Stimulated activated CD8-positive, alpha-beta memory T cell treated with anti-CD3 and anti-CD28 coated beads, Interleukin-4, amount 100 ng/mL, for 1 hour (primary cell): ENCODE data around the gene NDUFB11.

Experiments used
- DNase-seq, 2 donors: peaks; one replicate each; pipeline ENCODE4 v3.0.0-alpha.2; 2020; ENCODE audit warnings: low read depth in 2 of 2, low spot score in 1 of 2

Gene NDUFB11

GRCh38 chrX:47174846-47175587 is 30.5 kb upstream of the NDUFB11 start:
- no peak for DNase-seq

GRCh38 chrX:47174376-47174775 is 29.9 kb upstream of the NDUFB11 start:
- no peak for DNase-seq

GRCh38 chrX:47172971-47173792 is 28.7 kb upstream of the NDUFB11 start:
- no peak for DNase-seq

- no peak for DNase-seq
Measured at GRCh38 chrX:47172549-47172948, 28.0 kb upstream of the NDUFB11 start.

- no peak for DNase-seq
Measured at GRCh38 chrX:47171996-47172395, 27.5 kb upstream of the NDUFB11 start.

DNA sequence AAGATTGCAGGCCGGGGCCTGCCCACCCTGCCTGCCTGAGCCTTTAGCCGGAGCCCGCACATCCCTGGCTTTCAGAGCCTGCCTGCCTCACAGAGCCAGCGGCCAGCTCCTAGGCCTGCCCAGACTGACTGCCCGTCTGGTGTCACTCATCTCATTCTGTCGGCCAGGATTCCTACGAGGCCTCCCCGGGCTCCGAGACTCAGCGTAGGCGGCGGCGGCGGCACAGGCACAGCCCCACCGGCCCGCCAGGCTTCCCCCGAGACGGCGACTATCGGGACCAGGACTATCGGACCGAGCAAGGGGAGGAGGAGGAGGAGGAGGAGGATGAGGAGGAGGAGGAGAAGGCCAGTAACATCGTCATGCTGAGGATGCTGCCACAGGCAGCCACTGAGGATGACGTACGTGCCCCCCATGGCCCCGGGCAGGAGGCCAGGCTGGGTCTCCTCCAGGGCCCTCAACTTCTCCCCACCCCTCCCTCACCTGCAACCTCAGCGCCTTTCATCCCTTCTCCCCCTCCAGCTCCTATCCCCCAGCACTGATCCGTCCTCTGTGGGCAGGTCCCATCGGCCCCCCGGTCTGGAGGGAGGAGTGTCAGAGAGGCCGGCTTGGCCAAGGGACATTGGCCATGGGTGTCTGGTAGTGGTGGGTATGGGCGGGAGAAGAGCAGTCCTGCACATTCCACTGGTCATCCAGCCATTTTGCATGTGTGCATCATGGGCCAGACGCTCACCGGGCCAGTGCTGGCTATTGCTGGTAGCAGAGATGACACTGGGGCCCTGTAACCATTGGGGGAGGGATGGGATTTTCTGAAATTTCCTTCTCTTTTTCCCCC is 26.6 kb upstream of the NDUFB11 start:
- DNase-seq = no peak

DNA sequence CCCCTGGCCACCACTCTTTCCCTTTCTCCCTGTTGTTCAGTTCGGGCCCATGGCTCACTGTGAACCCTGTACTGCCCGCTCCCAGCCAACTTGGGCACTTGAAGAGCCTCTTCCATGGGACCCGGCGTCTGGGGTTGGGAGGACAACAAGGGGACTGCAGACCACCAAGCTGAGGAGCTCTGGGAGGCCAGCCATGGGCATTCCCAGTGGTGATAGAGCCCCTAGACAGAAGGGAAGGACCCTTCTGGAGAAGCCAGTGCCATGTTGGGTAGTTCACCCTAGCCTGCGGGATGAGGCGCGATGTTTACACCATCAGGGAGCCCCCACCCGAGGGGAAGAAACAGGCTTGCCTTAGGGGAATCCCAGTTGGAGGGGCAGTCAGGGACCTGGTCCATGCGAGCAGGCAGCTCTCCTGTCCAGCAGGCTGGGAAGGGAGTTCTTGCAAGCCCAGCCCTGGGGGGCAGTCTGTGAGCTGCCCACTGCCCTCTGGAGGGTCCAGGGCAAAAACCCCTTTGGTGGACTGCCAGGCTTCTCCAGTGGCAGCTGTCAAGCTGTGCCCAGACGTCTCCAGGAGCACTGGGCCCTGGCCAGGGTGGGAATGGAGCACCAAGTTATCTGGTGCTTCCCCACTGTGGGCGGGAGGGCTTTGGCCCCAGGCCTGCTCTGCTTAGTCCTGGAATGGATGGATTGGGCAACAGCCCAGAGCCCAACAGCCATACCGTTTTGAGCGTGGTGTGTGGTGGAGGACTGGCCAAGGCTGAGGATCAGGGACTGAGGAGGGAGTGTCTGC is 25.4 kb upstream of the NDUFB11 start:
- no peak for DNase-seq

DNA sequence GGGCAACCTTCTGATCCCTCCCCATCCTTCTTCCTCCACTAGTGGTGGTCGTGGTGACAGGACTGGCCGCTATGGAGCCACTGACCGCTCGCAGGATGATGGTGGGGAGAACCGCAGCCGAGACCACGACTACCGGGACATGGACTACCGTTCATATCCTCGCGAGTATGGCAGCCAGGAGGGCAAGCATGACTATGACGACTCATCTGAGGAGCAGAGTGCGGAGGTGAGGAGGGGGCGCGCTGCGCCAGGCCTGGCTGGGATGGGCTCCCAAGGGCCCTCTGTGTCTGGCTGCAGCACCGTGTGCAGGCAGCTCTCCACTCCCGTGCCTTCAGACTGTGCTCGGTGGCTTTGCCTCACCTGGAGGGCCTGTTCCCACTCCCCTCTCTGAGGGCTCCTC is 24.8 kb upstream of the NDUFB11 start:
- no peak for DNase-seq

- DNase-seq = no peak
Measured at GRCh38 chrX:47168495-47169073, 24.1 kb upstream of the NDUFB11 start.

DNA sequence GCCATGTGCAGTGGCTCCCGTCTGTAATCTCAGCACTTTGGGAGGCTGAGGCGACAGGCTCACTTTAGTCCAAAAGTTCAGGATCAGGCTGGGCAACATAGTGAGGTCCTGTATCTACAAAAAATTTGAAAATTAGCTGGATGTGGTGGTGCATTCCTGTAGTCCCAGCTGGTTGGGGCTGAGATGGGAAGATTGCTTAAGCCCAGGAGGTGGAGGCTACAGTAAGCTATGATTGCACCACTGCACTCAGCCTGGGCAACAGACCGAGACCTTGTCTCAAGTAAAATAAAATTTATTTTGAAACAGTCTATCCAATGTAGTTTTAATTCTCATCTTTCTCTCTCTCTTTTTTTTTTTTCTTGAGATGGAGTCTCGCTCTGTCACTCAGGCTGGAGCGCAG is 21.6 kb upstream of the NDUFB11 start:
- DNase-seq = no peak

- no peak for DNase-seq
Measured at GRCh38 chrX:47164420-47164819, 19.9 kb upstream of the NDUFB11 start.

DNA sequence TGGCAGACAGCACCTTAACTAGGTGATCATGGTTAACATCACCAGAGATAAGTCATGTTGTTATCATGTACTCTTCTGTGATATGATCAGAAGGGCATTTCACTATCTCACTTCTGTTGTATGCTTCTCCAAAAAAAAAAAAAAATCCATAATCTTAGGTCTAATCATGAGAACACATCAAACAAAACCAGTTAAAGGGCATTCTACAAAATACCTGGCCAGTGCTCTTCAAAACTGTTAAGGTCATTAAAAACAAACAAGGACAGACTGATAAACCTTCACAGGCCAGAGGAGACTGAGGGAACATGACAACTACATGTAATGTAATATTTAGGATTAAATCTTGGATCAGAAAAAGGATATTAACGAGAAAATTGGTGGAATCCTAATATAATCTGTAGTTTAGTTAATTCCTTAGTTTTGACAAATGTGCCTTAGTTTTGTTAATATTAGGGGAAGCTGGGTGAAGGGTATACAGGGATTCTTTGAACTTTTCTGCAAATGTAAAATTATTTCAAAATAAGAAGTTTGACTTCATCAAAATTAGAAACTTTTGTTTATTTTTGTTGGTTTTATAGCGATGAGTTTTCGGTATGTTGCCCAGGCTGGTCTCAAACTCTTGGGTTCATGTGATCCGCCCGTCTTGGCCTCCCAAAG is 18.6 kb upstream of the NDUFB11 start:
- no peak for DNase-seq

DNA sequence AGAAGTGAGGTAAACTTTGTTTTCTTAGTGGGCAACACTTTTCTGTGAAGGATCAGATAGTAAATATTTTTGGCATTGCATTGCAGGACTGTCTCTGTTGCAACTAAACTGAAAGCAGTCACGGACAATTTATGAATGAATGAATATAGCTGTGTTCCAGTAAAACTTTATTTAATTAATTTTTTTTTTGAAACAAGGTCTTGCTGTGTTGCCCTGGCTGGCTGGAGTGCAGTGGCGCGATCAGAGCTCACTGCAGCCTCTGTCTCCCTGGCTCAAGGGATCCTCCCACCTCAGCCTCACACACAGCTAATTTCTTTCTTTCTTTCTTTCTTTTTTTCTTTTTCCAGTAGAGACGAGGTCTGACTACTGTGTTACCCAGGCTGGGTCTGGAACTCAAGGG is 16.3 kb upstream of the NDUFB11 start:
- no peak for DNase-seq

- no peak for DNase-seq
Measured at GRCh38 chrX:47158781-47159180, 14.3 kb upstream of the NDUFB11 start.

GRCh38 chrX:47158131-47158530 is 13.6 kb upstream of the NDUFB11 start:
- DNase-seq = no peak

GRCh38 chrX:47156611-47157520 is 12.4 kb upstream of the NDUFB11 start:
- no peak for DNase-seq

DNA sequence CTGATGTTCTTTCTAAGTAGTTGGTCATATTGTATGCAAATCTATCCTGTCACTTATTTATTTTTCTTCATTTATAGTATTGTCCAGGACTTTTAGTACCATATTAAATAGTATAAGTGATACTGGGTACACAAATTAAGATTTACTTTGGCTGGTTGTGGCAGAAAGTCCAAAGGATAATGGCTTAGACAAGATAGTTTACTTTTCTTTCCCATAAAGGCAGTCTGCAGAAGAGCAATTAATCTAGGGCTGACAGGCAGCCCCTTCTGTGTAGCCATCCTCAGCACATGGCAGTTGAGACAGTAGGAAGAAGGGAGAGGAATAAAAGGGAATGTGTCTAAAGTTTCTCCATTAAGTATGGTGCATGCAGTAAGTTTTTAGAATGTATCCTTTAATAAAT is 6.9 kb upstream of the NDUFB11 start:
- no peak for DNase-seq

GRCh38 chrX:47148946-47149345 is 4.4 kb upstream of the NDUFB11 start:
- DNase-seq = no peak
